ENCODE data around the gene NRN1L.

The NRN1L gene

GRCh38 chr16:67883146-67883871 is 1.4 kb upstream of the NRN1L start:
- TF ChIP-seq Cebpa-rat (IDR thresholded peaks at IDR 0.05), result no peak
- Histone ChIP-seq H3K9me3 (replicated peaks in 1 of 11) (no peaks in the 10 kb centered on the region), H3K27me3 (no peaks in the 10 kb centered on the region), H3K4me3 (no peak overlapping the region), H3K27ac (no peak overlapping the region), H3K36me3 (peaks cover 85 to 100% (median 89%) of the 10 kb centered on the region in 11 experiments), H3K4me2 (no peak overlapping the region), H4K20me1 (peaks cover 4 to 83% (median 49%) of the 10 kb centered on the region in 11 experiments; a peak in 19 of 22 replicates), H3K9ac (no peak overlapping the region), H3K4me1 (no peaks in the 10 kb centered on the region)

GRCh38 chr16:67883872-67884261 is 818 bp upstream of the NRN1L start:
- Histone ChIP-seq H3K36me3 (peaks cover 80 to 97% (median 83%) of the 10 kb centered on the region in 11 experiments), H3K27me3 (no peaks in the 10 kb centered on the region), H3K9ac (no peak overlapping the region), H3K9me3 (replicated peaks in 1 of 11) (no peaks in the 10 kb centered on the region), H3K4me2 (no peak overlapping the region), H3K4me1 (no peaks in the 10 kb centered on the region), H3K27ac (no peak overlapping the region), H3K4me3 (no peak overlapping the region), H4K20me1 (peaks cover 4 to 78% (median 49%) of the 10 kb centered on the region in 11 experiments; a peak in 19 of 22 replicates)
- no peak for TF ChIP-seq Cebpa-rat (IDR thresholded peaks at IDR 0.05)

- Histone ChIP-seq H3K4me2 (no peak overlapping the region), H3K4me3 (no peak overlapping the region), H3K4me1 (no peaks in the 10 kb centered on the region), H3K27ac (no peak overlapping the region), H3K27me3 (no peaks in the 10 kb centered on the region), H3K9ac (no peak overlapping the region), H3K9me3 (replicated peaks in 1 of 11) (no peaks in the 10 kb centered on the region), H3K36me3 (peaks cover 63 to 80% (median 66%) of the 10 kb centered on the region in 11 experiments), H4K20me1 (peaks cover 4 to 61% (median 42%) of the 10 kb centered on the region in 11 experiments; a peak in 19 of 22 replicates)
- no peak for TF ChIP-seq Cebpa-rat (IDR thresholded peaks at IDR 0.05)
These were observed 860 bp downstream of the NRN1L start for GRCh38 chr16:67885545-67885944.

DNA sequence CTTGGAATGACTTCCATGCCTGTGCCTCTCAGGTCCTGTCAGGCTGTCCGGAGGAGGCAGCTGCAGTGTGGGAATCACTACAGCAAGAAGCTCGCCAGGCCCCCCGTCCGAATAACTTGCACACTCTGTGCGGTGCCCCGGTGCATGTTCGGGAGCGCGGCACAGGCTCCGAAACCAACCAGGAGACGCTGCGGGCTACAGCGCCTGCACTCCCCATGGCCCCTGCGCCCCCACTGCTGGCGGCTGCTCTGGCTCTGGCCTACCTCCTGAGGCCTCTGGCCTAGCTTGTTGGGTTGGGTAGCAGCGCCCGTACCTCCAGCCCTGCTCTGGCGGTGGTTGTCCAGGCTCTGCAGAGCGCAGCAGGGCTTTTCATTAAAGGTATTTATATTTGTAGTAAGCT is 1.3 kb downstream of the NRN1L start:
- Histone ChIP-seq H3K27me3 (no peaks in the 10 kb centered on the region), H4K20me1 (peaks cover 4 to 57% (median 39%) of the 10 kb centered on the region in 11 experiments; a peak in 19 of 22 replicates), H3K4me1 (no peaks in the 10 kb centered on the region), H3K4me3 (no peak overlapping the region), H3K27ac (no peak overlapping the region), H3K9me3 (replicated peaks in 1 of 11) (no peaks in the 10 kb centered on the region), H3K4me2 (no peak overlapping the region), H3K36me3 (peaks cover 58 to 76% (median 62%) of the 10 kb centered on the region in 11 experiments), H3K9ac (0 out of 22 replicates have a peak overlapping the region, but pooled peaks of 1 of the 11 experiments have one; percentile 31)
- no peak for TF ChIP-seq Cebpa-rat (IDR thresholded peaks at IDR 0.05)

- 0 out of 22 replicates have a peak overlapping the region, but pooled peaks of 2 of the 11 experiments have one; percentile 6 to 31 for H3K9ac ChIP-seq
- no peaks in the 10 kb centered on the region for H3K4me1 ChIP-seq
- H3K9me3 ChIP-seq (replicated peaks in 1 of 11), result no peaks in the 10 kb centered on the region
- no peak overlapping the region for H3K27ac ChIP-seq
- peaks cover 54 to 72% (median 58%) of the 10 kb centered on the region in 11 experiments for H3K36me3 ChIP-seq
- no peak overlapping the region for H3K4me2 ChIP-seq
- no peak for TF ChIP-seq Cebpa-rat (IDR thresholded peaks at IDR 0.05)
- H3K4me3 ChIP-seq, result no peak overlapping the region
- H3K27me3 ChIP-seq, result no peaks in the 10 kb centered on the region
- H4K20me1 ChIP-seq, result peaks cover 4 to 53% (median 35%) of the 10 kb centered on the region in 11 experiments; a peak in 19 of 22 replicates
These were observed 1.7 kb downstream of the NRN1L start for GRCh38 chr16:67886387-67886786.

- no peaks in the 10 kb centered on the region for H3K9me3 ChIP-seq (replicated peaks in 1 of 11)
- no peak overlapping the region for H3K4me3 ChIP-seq
- H3K27me3 ChIP-seq, result no peaks in the 10 kb centered on the region
- peak overlapping the region in 2 of 11 experiments; percentile 3 to 15; a peak in 1 of 22 replicates for H3K9ac ChIP-seq
- peaks cover 4 to 33% (median 16%) of the 10 kb centered on the region in 11 experiments; a peak in 19 of 22 replicates for H4K20me1 ChIP-seq
- peaks cover 5 to 8% (median 7%) of the 10 kb centered on the region in 10 experiments; a peak in 16 of 20 replicates for H3K4me1 ChIP-seq
- peaks cover 35 to 52% (median 38%) of the 10 kb centered on the region in 11 experiments for H3K36me3 ChIP-seq
- no peak for TF ChIP-seq Cebpa-rat (IDR thresholded peaks at IDR 0.05)
- H3K4me2 ChIP-seq, result no peak overlapping the region
- no peak overlapping the region for H3K27ac ChIP-seq
These were observed 3.6 kb downstream of the NRN1L start for GRCh38 chr16:67888331-67888730.

GRCh38 chr16:67892375-67892774 is 7.7 kb downstream of the NRN1L start:
- H3K4me3 ChIP-seq, result peak overlapping the region; percentile 89 to 99 (median 92)
- TF ChIP-seq Cebpa-rat (IDR thresholded peaks at IDR 0.05), result no peak
- peak overlapping the region; percentile 61 to 88 (median 71) for H3K4me2 ChIP-seq
- no peaks in the 10 kb centered on the region for H3K9me3 ChIP-seq (replicated peaks in 1 of 11)
- H3K9ac ChIP-seq, result peak overlapping the region; percentile 69 to 99 (median 98)
- H3K27me3 ChIP-seq, result no peaks in the 10 kb centered on the region
- H3K36me3 ChIP-seq, result peaks cover 0 to 21% (median 2%) of the 10 kb centered on the region in 11 experiments; a peak in 7 of 22 replicates
- H4K20me1 ChIP-seq, result peaks cover 7 to 30% (median 11%) of the 10 kb centered on the region in 11 experiments; a peak in 13 of 22 replicates
- peak overlapping the region in 7 of 11 experiments; percentile 11 to 96 (median 43); a peak in 11 of 22 replicates for H3K27ac ChIP-seq
- peaks cover 17 to 25% (median 20%) of the 10 kb centered on the region in 10 experiments for H3K4me1 ChIP-seq

GRCh38 chr16:67892899-67893742 is 8.4 kb downstream of the NRN1L start, which contains the start of gene PSKH1:
Gene PSKH1 (plus strand): TSS chr16:67893254. CDS start chr16:67908750, 15,496 bp downstream.
- Histone ChIP-seq H3K9me3 (replicated peaks in 1 of 11) (no peaks in the 10 kb centered on the region), H3K4me1 (peaks cover 17 to 25% (median 20%) of the 10 kb centered on the region in 10 experiments), H3K27ac (peak within 1 kb of the TSS; percentile 90 to 97 (median 96)), H3K4me2 (peak within 1 kb of the TSS; percentile 86 to 99 (median 95)), H4K20me1 (peaks cover 8 to 38% (median 19%) of the 10 kb centered on the region in 11 experiments; a peak in 15 of 22 replicates), H3K4me3 (peak within 1 kb of the TSS; percentile 89 to 99 (median 92)), H3K36me3 (peaks cover 0 to 23% (median 8%) of the 10 kb centered on the region in 11 experiments; a peak in 6 of 22 replicates), H3K27me3 (no peaks in the 10 kb centered on the region), H3K9ac (peak within 1 kb of the TSS; percentile 95 to 99 (median 98))
- TF ChIP-seq Cebpa-rat (IDR thresholded peaks at IDR 0.05), result no peak

Data from BLaER1 treated with 17β-estradiol and CSF1 and Interleukin-3, amounts not matched to agents 10 nM and 100 nM (cell line).